WTC11 (cell line): ENCODE results near the gene LRRC2. TPM values are rescaled to one million over a fixed set of nuclear protein-coding genes. Genes with fewer than 3 reads are reported as not detected.

ENCODE experiments used
- ATAC-seq: fragments of 200-7000 bp; cut with Tn5 transposase; 2 replicates; pipeline ENCODE4 v1.10.0; 2021; ENCODE audit warnings: mild to moderate bottlenecking, moderate library complexity
- CTCF ChIA-PET: fragments of 300-600 bp; sonication (Branson Sonifier 250); formaldehyde crosslinking; loops from one replicate; lab custom pipeline; 2021; ENCODE audit warnings: antibody characterized with exemption; lab: Charles Lee
- POLR2A ChIA-PET: fragments of 350-600 bp; sonication (Branson Sonifier 250); formaldehyde crosslinking; loops from one replicate; lab custom pipeline; 2021; ENCODE audit warnings: antibody characterized with exemption; lab: Charles Lee
- DNase-seq: peaks from one replicate; pipeline ENCODE4 v3.0.0; 2021; ENCODE audit warnings: low spot score
- H3K27ac Mint-ChIP-seq: 2 replicates; pipeline ENCODE4 v1.8.0; 2021; ENCODE audit warnings: mixed read lengths
- H3K27me3 Mint-ChIP-seq: 2 replicates; pipeline ENCODE4 v1.8.0; 2021; ENCODE audit warnings: low read depth, mild to moderate bottlenecking, moderate library complexity, mixed read lengths
- H3K36me3 Mint-ChIP-seq: 2 replicates; pipeline ENCODE4 v1.8.0; 2021; ENCODE audit warnings: mixed read lengths
- H3K4me1 Mint-ChIP-seq: 2 replicates; pipeline ENCODE4 v1.8.0; 2022; ENCODE audit warnings: mixed read lengths
- H3K4me3 Mint-ChIP-seq: 2 replicates; pipeline ENCODE4 v1.8.0; 2021; ENCODE audit warnings: mild to moderate bottlenecking, moderate library complexity, mixed read lengths
- H3K9me3 Mint-ChIP-seq: 2 replicates; pipeline ENCODE4 v1.8.0; 2021; ENCODE audit warnings: mixed read lengths
- CDX4 ChIP-seq: fragments of 250-450 bp; sonication (Bioruptor Pico); IDR thresholded peaks from 2 replicates; pipeline ENCODE4 v1.9.0; 2021; ENCODE audit warnings: moderate library complexity, mild to moderate bottlenecking, inconsistent platforms, borderline replicate concordance
- FOXK1 ChIP-seq: sonication (generic); formaldehyde crosslinking; IDR thresholded peaks from 2 replicates; pipeline ENCODE4 v1.8.0; 2022; ENCODE audit warnings: mild to moderate bottlenecking, moderate library complexity, missing genetic modification reagents
- GRHL2 ChIP-seq: fragments of 250-450 bp; sonication (Bioruptor Pico); IDR thresholded peaks from 2 replicates; pipeline ENCODE4 v1.8.0; 2022; ENCODE audit warnings: mild to moderate bottlenecking, moderate library complexity; ENCODE audit not compliant: insufficient replicate concordance, severe bottlenecking
- IRF1 ChIP-seq: sonication (generic); formaldehyde crosslinking; IDR thresholded peaks from 2 replicates; pipeline ENCODE4 v1.8.0; 2023; ENCODE audit warnings: missing genetic modification reagents
- IRF2 ChIP-seq: sonication (generic); formaldehyde crosslinking; IDR thresholded peaks from 2 replicates; pipeline ENCODE4 v1.8.0; 2022; ENCODE audit warnings: low read depth, missing genetic modification reagents, borderline replicate concordance
- NFE2L1 ChIP-seq: sonication (generic); formaldehyde crosslinking; IDR thresholded peaks from 2 replicates; pipeline ENCODE4 v1.8.1; 2023; ENCODE audit warnings: missing genetic modification reagents
- NR2C2 ChIP-seq: sonication (generic); formaldehyde crosslinking; IDR thresholded peaks from 2 replicates; pipeline ENCODE4 v1.8.0; 2022; ENCODE audit warnings: mild to moderate bottlenecking, missing genetic modification reagents
- PRDM15 ChIP-seq: sonication (generic); formaldehyde crosslinking; IDR thresholded peaks from 2 replicates; pipeline ENCODE4 v1.8.0; 2022; ENCODE audit warnings: missing genetic modification reagents
- SOX15 ChIP-seq: fragments of 250-450 bp; sonication (Bioruptor Pico); IDR thresholded peaks from 2 replicates; pipeline ENCODE4 v1.9.0; 2021; ENCODE audit warnings: mild to moderate bottlenecking
- TCF7 ChIP-seq: sonication (generic); formaldehyde crosslinking; IDR thresholded peaks from 2 replicates; pipeline ENCODE4 v1.8.0; 2022; ENCODE audit warnings: mild to moderate bottlenecking, low read depth, missing genetic modification reagents, moderate library complexity
- TEAD1 ChIP-seq: sonication (generic); formaldehyde crosslinking; IDR thresholded peaks from 2 replicates; pipeline ENCODE4 v1.8.0; 2022; ENCODE audit warnings: mild to moderate bottlenecking, missing genetic modification reagents
- ZNF138 ChIP-seq: sonication (generic); formaldehyde crosslinking; conservative IDR thresholded peaks from 2 replicates; pipeline ENCODE4 v1.8.1; 2022; ENCODE audit warnings: mild to moderate bottlenecking, moderate library complexity, missing genetic modification reagents
- ZNF317 ChIP-seq: sonication (generic); formaldehyde crosslinking; IDR thresholded peaks from 2 replicates; pipeline ENCODE4 v1.8.1; 2023; ENCODE audit warnings: low read depth, mild to moderate bottlenecking, moderate library complexity, missing genetic modification reagents, borderline replicate concordance
- total RNA-seq: library from RNA; stranded (reverse); gene quantifications from 3 replicates; pipeline ENCODE4 v1.2.3, GENCODE V29; 2021

LRRC2 gene
- total RNA-seq, 1 experiment from 2014 or later, result 4.9 TPM

GRCh38 chr3:46498916-46499519, 67.1 kb downstream of the LRRC2 start (continued):
- TF ChIP-seq PRDM15 (CRISPR knock-in tag), result no peak
- TF ChIP-seq CDX4 (CRISPR knock-in tag), result no peak
- no peak for TF ChIP-seq TCF7
- TF ChIP-seq SOX15, result no peak
- TF ChIP-seq IRF2 (CRISPR knock-in tag), result no peak
- TF ChIP-seq ZNF138 (CRISPR knock-in tag), result no peak

- H3K4me1 Mint-ChIP-seq, result peaks cover 20% of the 10 kb centered on the region
- H3K9me3 Mint-ChIP-seq, result peaks cover 15% of the 10 kb centered on the region
- ChIA-PET POLR2A (interaction anchor here (0.6 to 0.7 kb wide), 2 partner anchors 78 to 122 kb away, joined by 4 read pairs; no protein-coding TSS in a partner anchor), CTCF (interaction anchor here (1.1 to 4.3 kb wide), 10 partner anchors 9 to 220 kb away, joined by 3 to 33 read pairs (median 10); partner anchors contain the start of genes LTF and PRSS50)
- H3K4me3 Mint-ChIP-seq, result no peak within 1 kb of the TSS
- ATAC-seq (no peak), DNase-seq (no peak)
- peaks cover 16% of the 10 kb centered on the region for H3K36me3 Mint-ChIP-seq
- peaks cover 13% of the 10 kb centered on the region for H3K27me3 Mint-ChIP-seq
- H3K27ac Mint-ChIP-seq, result no peak within 1 kb of the TSS
- TF ChIP-seq TEAD1 (CRISPR knock-in tag) (no peak), NFE2L1 (CRISPR knock-in tag) (no peak), IRF1 (CRISPR knock-in tag) (no peak), FOXK1 (CRISPR knock-in tag) (no peak), NR2C2 (CRISPR knock-in tag) (no peak), GRHL2 (CRISPR knock-in tag) (no peak), PRDM15 (CRISPR knock-in tag) (no peak), ZNF317 (CRISPR knock-in tag) (no peak)
Observed at GRCh38 chr3:46497556-46498265, 68.4 kb downstream of the LRRC2 start, which contains the start of gene RTP3. RTP3 (plus strand) TSS chr3:46497976; CDS start chr3:46498063, 87 bp downstream.
